Fibroblast of villous mesenchyme (primary cell): ENCODE measurements around the gene TMEM207. TPM values are rescaled to one million over a fixed set of nuclear protein-coding genes. Genes with fewer than 3 reads are reported as not detected.

Source experiments
- DNase-seq: peaks from one replicate; pipeline ENCODE4 v3.0.0-alpha.2; 2010; ENCODE audit warnings: low read depth
- H3K4me3 ChIP-seq: 2 replicates; pipeline ENCODE4 v1.5.1; 2011; ENCODE audit warnings: low read depth, mild to moderate bottlenecking, low read length
- total RNA-seq: library from RNA; depleted of rRNA; stranded (reverse); fragments of >200 nt; gene quantifications from 2 replicates; pipeline ENCODE4 v1.2.3, GENCODE V29; 2012
- TF ChIP-seq, protein P1 (sequence below): IDR thresholded peaks from 2 replicates; pipeline ENCODE4 v1.5.1; 2012; ENCODE audit warnings: low read depth, mild to moderate bottlenecking, low read length; ENCODE audit not compliant: insufficient read depth

TMEM207 gene
- total RNA-seq, 1 donor = not detected

DNA sequence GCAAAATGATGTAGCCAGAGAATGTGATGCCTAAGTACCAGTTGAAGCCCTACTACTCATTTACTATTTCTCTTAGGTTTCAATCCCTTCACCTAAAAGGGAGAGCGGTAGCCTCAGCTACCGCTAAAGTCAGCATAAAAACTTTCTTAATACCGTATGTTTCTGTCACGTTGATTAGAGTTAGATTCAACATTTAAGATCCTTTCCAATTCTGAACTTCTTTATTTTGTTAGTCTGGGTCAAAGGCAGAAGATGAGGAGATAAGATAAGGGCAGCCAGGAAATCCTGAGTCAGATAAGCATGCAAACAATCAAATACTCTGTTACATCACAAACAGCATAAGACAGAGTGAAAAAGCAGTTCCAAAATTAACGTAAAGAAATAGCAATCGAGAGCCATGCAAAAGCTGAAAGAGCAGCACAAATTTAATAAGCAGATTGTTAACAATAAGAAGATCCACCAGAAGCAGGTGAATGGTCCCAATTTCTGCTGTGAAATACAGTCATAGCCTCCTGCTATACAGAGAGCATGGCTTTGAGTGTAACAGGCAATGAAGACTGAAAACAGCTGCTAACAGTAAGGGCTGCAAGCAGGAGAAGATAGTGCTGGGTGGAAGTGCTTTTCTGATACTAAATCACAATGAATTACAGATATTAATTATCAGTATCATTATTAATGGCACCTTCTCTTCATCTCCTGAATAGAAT, 3.0 kb downstream of the TMEM207 start:
- peak; percentile 13 for DNase-seq
- no peak overlapping the region for H3K4me3 ChIP-seq
- TF ChIP-seq, protein P1, sequence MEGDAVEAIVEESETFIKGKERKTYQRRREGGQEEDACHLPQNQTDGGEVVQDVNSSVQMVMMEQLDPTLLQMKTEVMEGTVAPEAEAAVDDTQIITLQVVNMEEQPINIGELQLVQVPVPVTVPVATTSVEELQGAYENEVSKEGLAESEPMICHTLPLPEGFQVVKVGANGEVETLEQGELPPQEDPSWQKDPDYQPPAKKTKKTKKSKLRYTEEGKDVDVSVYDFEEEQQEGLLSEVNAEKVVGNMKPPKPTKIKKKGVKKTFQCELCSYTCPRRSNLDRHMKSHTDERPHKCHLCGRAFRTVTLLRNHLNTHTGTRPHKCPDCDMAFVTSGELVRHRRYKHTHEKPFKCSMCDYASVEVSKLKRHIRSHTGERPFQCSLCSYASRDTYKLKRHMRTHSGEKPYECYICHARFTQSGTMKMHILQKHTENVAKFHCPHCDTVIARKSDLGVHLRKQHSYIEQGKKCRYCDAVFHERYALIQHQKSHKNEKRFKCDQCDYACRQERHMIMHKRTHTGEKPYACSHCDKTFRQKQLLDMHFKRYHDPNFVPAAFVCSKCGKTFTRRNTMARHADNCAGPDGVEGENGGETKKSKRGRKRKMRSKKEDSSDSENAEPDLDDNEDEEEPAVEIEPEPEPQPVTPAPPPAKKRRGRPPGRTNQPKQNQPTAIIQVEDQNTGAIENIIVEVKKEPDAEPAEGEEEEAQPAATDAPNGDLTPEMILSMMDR = no peak

DNA sequence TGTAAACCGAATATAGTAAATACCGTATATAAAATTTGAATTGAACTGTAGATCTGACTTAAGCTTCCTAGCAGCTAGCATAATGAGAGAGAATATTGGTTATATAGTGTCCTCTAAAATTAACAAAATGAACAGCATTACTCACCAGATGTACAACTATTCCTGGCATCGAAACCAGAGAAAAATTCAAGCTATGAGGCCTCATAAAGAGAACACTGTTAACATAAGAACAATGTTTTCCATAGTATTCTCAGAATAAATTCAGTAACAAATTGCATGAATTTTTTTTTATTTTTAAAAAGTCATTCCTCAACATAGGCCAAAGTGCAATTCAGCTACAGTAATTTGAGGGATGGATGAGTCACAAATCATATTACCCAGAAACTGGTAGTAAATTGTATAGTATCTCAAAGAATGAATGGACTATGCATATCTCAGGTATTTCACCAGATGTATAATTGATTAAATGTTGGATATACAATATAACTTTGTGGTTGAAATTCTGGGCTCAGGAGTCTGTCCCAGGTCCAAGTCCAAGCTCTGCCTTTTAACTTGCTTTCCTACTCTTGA, 5.0 kb downstream of the TMEM207 start:
- TF ChIP-seq, protein P1 = no peak
- H3K4me3 ChIP-seq = no peak overlapping the region
- DNase-seq = no peak

DNA sequence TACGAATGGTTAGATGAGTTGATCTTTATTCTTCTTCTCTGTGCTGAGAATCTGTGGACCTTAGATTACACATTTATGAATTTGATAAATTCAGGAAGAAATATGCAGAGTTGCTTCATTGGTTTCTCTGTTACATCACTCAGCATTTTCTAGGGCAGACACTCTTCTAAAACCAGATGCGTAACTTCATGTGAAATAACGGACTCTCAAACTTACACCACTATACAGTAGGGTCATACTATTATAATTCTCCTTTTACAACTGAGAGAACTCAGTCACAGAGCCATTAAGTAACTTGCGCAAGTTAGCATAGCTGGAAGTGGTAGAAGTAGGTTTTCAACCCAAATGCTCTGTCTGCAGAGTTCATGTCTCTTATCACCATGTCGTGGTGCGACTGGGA, 5.7 kb downstream of the TMEM207 start:
- TF ChIP-seq, protein P1 = no peak
- no peak overlapping the region for H3K4me3 ChIP-seq
- no peak for DNase-seq

DNA sequence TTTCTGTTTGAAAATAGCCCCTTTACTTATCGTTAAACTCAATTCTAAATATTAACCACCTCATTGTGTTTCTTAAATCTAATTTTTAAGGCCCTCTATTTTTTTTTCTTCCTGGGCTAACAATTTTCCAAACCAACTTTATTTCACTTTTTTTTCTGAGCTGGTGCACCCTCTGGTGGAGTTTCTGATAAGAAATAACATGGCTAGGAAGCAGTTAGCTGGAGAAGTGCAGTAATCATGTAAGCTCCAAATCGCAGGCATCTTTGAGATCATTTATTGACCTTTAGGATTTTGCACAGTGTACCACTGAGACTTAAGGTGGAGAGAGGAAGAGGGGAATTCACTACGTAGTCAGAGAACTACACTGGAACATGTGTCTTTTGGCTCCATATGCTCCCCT, 6.4 kb downstream of the TMEM207 start:
- TF ChIP-seq, protein P1 = peak; percentile 46
- H3K4me3 ChIP-seq = no peak overlapping the region
- DNase-seq = peak; percentile 36

DNA sequence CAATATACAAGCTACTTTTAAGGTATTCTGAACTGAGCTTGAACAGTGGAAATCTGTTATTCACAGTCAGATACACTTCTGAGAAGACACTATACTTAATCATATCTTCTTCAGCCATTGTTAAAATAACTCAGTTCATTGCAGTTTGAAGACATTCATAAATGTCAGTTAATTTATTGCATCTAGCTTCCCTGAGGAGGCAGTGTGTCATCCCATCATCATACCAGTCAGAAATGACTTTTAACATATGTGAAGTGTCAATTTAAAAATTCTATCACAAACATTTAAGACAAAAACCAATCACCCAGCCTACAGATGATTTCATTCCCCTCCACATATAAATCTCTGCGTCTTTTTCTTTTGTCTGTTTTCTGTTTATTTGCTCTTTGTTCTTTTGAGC, 7.5 kb downstream of the TMEM207 start:
- DNase-seq = no peak
- H3K4me3 ChIP-seq = no peak overlapping the region
- TF ChIP-seq, protein P1 = no peak

DNA sequence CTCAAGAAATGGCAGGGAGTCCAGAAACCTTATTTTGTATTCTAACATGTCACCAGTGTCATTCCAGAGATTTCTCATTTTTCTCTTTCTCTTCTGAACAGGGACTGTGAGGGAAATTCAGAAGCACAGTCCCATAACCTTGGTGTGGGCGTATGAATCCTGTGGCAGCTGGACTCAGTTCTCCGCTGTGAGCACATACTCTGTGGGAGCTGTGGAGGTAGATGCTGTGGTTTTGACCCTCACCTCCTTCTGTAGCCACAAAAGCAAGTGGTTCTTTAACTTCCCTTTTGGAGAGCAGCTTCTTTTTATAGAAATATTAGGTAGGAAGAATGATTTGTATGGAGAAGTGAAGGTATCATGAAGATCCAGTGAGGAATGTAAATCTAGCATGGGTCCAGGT, 13.4 kb downstream of the TMEM207 start:
- TF ChIP-seq, protein P1 = no peak
- no peak overlapping the region for H3K4me3 ChIP-seq
- no peak for DNase-seq
